ENCODE results near the gene HTT. TPM values are rescaled to one million over a fixed set of nuclear protein-coding genes. Genes with fewer than 3 reads are reported as not detected.

Gene HTT
- total and polyA plus RNA-seq, 9 of the 15 experiments (the other 6 are each of a cell fraction or from before 2014, with no cell fraction given), result 0.66 to 31.6 (median 14.7) TPM

DNA sequence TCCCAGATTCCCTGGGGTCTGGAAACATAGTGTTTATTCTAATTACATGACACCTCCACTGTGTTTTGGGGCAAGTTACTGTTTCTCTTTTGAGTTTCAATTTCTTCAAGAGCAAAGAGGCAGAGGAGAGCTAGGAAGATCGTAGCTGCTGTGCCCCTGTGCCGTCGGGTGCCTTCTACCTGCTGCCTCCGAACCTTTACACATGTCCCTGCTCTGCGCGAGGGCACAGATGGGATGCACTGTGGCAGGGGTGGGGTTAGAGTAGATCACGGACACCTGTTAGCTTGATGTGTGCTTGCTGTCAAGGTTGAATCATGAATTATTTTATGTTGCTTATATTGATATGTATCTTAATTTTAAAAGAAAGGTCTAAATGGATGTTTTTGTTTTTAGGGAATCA, 103.4 kb downstream of the HTT start:
- Histone ChIP-seq H3K79me2 (ENCODE audit: control insufficient read depth, insufficient read depth, low read length) (no peaks in the 10 kb centered on the region), H3K27me3 (ENCODE audit: control insufficient read depth in 2 of 2, insufficient read depth in 2 of 2, low read length in 2 of 2) (no peaks in the 10 kb centered on the region), H4K20me1 (replicated peaks; ENCODE audit: control insufficient read depth, insufficient read depth, low read length) (no peaks in the 10 kb centered on the region), H3K4me2 (ENCODE audit: insufficient read depth, low read length) (no peak overlapping the region), H3K4me1 (replicated peaks in 1 of 2; ENCODE audit: control insufficient read depth in 2 of 2, insufficient read depth in 2 of 2, low read length in 2 of 2) (no peaks in the 10 kb centered on the region), H3K9me1 (ENCODE audit: control insufficient read depth, insufficient read depth, low read length) (no peaks in the 10 kb centered on the region), H3K36me3 (ENCODE audit: control insufficient read depth, insufficient read depth, low read length) (peaks cover 48% of the 10 kb centered on the region; the same call in 2 of the 3 replicates), H3K9ac (ENCODE audit: insufficient read depth in 1 of 2, low read depth in 2 of 2, low read length in 2 of 2) (no peak overlapping the region), H3K27ac (ENCODE audit: extremely low read depth, low read depth, low read length) (no peak overlapping the region), H3K4me3 (no peak overlapping the region), H2AFZ (ENCODE audit: low read depth, low read length) (no peak overlapping the region), H3K9me3 (replicated peaks; ENCODE audit: control insufficient read depth, insufficient read depth, low read depth, low read length) (no peaks in the 10 kb centered on the region)
- no peak for FAIRE-seq
- in situ Hi-C loops (cut with MboI) (no loop called here), intact Hi-C loops (cut with micrococcal nuclease) (no loop called here)
- no peak for DNase-seq (ENCODE audit: extremely low read depth in 1 of 4, low spot score in 3 of 4)
- WGBS (ENCODE audit: insufficient coverage, low coverage, missing lambda C conversion rate), result 90% methylated on average over 7 of the region's 7 CpGs
- no TSS peak for BruUV-seq (replicated peaks)
- CTCF ChIA-PET (ENCODE audit: low intra/inter-chr PET ratio), result no interaction called here
- POLR2A ChIA-PET, result interaction anchor here (1.2 kb wide), 1 partner anchor 8 kb away, joined by 3 read pairs; no protein-coding TSS in a partner anchor
- ATAC-seq, result no peak
- TF ChIP-seq, protein P1, sequence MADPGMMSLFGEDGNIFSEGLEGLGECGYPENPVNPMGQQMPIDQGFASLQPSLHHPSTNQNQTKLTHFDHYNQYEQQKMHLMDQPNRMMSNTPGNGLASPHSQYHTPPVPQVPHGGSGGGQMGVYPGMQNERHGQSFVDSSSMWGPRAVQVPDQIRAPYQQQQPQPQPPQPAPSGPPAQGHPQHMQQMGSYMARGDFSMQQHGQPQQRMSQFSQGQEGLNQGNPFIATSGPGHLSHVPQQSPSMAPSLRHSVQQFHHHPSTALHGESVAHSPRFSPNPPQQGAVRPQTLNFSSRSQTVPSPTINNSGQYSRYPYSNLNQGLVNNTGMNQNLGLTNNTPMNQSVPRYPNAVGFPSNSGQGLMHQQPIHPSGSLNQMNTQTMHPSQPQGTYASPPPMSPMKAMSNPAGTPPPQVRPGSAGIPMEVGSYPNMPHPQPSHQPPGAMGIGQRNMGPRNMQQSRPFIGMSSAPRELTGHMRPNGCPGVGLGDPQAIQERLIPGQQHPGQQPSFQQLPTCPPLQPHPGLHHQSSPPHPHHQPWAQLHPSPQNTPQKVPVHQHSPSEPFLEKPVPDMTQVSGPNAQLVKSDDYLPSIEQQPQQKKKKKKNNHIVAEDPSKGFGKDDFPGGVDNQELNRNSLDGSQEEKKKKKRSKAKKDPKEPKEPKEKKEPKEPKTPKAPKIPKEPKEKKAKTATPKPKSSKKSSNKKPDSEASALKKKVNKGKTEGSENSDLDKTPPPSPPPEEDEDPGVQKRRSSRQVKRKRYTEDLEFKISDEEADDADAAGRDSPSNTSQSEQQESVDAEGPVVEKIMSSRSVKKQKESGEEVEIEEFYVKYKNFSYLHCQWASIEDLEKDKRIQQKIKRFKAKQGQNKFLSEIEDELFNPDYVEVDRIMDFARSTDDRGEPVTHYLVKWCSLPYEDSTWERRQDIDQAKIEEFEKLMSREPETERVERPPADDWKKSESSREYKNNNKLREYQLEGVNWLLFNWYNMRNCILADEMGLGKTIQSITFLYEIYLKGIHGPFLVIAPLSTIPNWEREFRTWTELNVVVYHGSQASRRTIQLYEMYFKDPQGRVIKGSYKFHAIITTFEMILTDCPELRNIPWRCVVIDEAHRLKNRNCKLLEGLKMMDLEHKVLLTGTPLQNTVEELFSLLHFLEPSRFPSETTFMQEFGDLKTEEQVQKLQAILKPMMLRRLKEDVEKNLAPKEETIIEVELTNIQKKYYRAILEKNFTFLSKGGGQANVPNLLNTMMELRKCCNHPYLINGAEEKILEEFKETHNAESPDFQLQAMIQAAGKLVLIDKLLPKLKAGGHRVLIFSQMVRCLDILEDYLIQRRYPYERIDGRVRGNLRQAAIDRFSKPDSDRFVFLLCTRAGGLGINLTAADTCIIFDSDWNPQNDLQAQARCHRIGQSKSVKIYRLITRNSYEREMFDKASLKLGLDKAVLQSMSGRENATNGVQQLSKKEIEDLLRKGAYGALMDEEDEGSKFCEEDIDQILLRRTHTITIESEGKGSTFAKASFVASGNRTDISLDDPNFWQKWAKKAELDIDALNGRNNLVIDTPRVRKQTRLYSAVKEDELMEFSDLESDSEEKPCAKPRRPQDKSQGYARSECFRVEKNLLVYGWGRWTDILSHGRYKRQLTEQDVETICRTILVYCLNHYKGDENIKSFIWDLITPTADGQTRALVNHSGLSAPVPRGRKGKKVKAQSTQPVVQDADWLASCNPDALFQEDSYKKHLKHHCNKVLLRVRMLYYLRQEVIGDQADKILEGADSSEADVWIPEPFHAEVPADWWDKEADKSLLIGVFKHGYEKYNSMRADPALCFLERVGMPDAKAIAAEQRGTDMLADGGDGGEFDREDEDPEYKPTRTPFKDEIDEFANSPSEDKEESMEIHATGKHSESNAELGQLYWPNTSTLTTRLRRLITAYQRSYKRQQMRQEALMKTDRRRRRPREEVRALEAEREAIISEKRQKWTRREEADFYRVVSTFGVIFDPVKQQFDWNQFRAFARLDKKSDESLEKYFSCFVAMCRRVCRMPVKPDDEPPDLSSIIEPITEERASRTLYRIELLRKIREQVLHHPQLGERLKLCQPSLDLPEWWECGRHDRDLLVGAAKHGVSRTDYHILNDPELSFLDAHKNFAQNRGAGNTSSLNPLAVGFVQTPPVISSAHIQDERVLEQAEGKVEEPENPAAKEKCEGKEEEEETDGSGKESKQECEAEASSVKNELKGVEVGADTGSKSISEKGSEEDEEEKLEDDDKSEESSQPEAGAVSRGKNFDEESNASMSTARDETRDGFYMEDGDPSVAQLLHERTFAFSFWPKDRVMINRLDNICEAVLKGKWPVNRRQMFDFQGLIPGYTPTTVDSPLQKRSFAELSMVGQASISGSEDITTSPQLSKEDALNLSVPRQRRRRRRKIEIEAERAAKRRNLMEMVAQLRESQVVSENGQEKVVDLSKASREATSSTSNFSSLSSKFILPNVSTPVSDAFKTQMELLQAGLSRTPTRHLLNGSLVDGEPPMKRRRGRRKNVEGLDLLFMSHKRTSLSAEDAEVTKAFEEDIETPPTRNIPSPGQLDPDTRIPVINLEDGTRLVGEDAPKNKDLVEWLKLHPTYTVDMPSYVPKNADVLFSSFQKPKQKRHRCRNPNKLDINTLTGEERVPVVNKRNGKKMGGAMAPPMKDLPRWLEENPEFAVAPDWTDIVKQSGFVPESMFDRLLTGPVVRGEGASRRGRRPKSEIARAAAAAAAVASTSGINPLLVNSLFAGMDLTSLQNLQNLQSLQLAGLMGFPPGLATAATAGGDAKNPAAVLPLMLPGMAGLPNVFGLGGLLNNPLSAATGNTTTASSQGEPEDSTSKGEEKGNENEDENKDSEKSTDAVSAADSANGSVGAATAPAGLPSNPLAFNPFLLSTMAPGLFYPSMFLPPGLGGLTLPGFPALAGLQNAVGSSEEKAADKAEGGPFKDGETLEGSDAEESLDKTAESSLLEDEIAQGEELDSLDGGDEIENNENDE (IDR thresholded peaks at IDR 0.05; ENCODE audit: low read depth, low read length), result no peak
- no peak for TF ChIP-seq ZKSCAN3 (CRISPR knock-in tag; IDR thresholded peaks at IDR 0.05)
- no peak for TF ChIP-seq ZNF764 (CRISPR knock-in tag; IDR thresholded peaks at IDR 0.05; ENCODE audit: low read depth)
- no peak for TF ChIP-seq ZNF511 (CRISPR knock-in tag; IDR thresholded peaks at IDR 0.05)
- TF ChIP-seq ARNT (IDR thresholded peaks at IDR 0.05), result no peak
- TF ChIP-seq, protein P2, sequence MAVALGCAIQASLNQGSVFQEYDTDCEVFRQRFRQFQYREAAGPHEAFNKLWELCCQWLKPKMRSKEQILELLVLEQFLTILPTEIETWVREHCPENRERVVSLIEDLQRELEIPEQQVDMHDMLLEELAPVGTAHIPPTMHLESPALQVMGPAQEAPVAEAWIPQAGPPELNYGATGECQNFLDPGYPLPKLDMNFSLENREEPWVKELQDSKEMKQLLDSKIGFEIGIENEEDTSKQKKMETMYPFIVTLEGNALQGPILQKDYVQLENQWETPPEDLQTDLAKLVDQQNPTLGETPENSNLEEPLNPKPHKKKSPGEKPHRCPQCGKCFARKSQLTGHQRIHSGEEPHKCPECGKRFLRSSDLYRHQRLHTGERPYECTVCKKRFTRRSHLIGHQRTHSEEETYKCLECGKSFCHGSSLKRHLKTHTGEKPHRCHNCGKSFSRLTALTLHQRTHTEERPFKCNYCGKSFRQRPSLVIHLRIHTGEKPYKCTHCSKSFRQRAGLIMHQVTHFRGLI (CRISPR knock-in tag; IDR thresholded peaks at IDR 0.05), result no peak
- no peak for TF ChIP-seq STAT5A (IDR thresholded peaks at IDR 0.05; ENCODE audit: borderline replicate concordance, low read length)
- TF ChIP-seq DACH1 (IDR thresholded peaks at IDR 0.05; ENCODE audit: partially characterized antibody), result no peak
